Astrocyte of the spinal cord (primary cell): ENCODE data around the gene ARHGEF39.
A peak's percentile ranks its signal among the peaks of the same experiment; 100 is the strongest.

Source experiments
- DNase-seq: peaks from one replicate; pipeline ENCODE4 v3.0.0; 2011; ENCODE audit warnings: low read depth, low spot score
- H3K4me3 ChIP-seq: 2 replicates; pipeline ENCODE4 v1.5.1; 2011; ENCODE audit warnings: low read depth, mild to moderate bottlenecking, low read length, moderate library complexity
- CTCF ChIP-seq: IDR thresholded peaks from 2 replicates; pipeline ENCODE4 v1.5.1; 2012; ENCODE audit warnings: low read depth, mild to moderate bottlenecking, low read length, inconsistent platforms
- in situ Hi-C: cut with HindIII; loops from 2 replicates; pipeline ENCODE4 v1.10.0; 2017; ENCODE audit warnings: low sequenced_read_pairs

ARHGEF39 gene

GRCh38 chr9:35664531-35665470, at the start of gene ARHGEF39:
Gene ARHGEF39, minus strand, starts transcription at chr9:35665195. Its CDS starts 26 bp downstream, at chr9:35665169.
- peak within 1 kb of the TSS; percentile 53 for H3K4me3 ChIP-seq
- TF ChIP-seq CTCF = peak; percentile 28
- peak; percentile 76 for DNase-seq
- in situ Hi-C loops = no loop called here

- in situ Hi-C loops = no loop called here
- no peak for TF ChIP-seq CTCF
- no peak for DNase-seq
These were observed 49.1 kb upstream of the ARHGEF39 start for GRCh38 chr9:35714123-35714522.

GRCh38 chr9:35713578-35713977, 48.6 kb upstream of the ARHGEF39 start:
- H3K4me3 ChIP-seq = no peak overlapping the region
- TF ChIP-seq CTCF = no peak
- in situ Hi-C loops = no loop called here
- DNase-seq = no peak

More at GRCh38 chr9:35714123-35714522, 49.1 kb upstream of the ARHGEF39 start:
- H3K4me3 ChIP-seq = no peak overlapping the region

- no peak for DNase-seq
- TF ChIP-seq CTCF = no peak
- in situ Hi-C loops = no loop called here
- H3K4me3 ChIP-seq = no peak overlapping the region
These were observed 47.9 kb upstream of the ARHGEF39 start for GRCh38 chr9:35712762-35713400.

- TF ChIP-seq CTCF = no peak
- H3K4me3 ChIP-seq = no peak overlapping the region
- in situ Hi-C loops = no loop called here
- no peak for DNase-seq
These were observed 46.8 kb upstream of the ARHGEF39 start for GRCh38 chr9:35711501-35712428.
